ENCODE data around the gene SHISA9. TPM values are rescaled to one million over a fixed set of nuclear protein-coding genes. Genes with fewer than 3 reads are reported as not detected.

The SHISA9 gene
- total and polyA plus RNA-seq, 4 donors: under 0.01 to 0.08 (median 0.07) TPM; not detected in 1

- no peak for DNase-seq (ENCODE audit: low spot score)
- no peak overlapping the region for H3K27ac ChIP-seq (ENCODE audit: low read depth in 1 of 2, low read length in 2 of 2)
- WGBS: 89% methylated on average over 5 of the region's 5 CpGs
- no peak overlapping the region for H3K4me3 ChIP-seq (ENCODE audit: low read depth in 1 of 3, low read length in 3 of 3)
- no peak overlapping the region for H3K9ac ChIP-seq (ENCODE audit: low read depth in 1 of 2, low read length in 2 of 2)
- peaks cover 0 to 4% (median 2%) of the 10 kb centered on the region in 4 donors for H3K9me3 ChIP-seq (ENCODE audit: control insufficient read depth in 4 of 4, low read length in 3 of 4)
- no peaks in the 10 kb centered on the region for H3K4me1 ChIP-seq (ENCODE audit: control insufficient read depth in 4 of 4, insufficient read depth in 4 of 4, low read length in 3 of 4)
- H3K36me3 ChIP-seq (ENCODE audit: control insufficient read depth in 4 of 4, insufficient read depth in 3 of 4, low read depth in 1 of 4, low read length in 3 of 4): no peaks in the 10 kb centered on the region
- no peaks in the 10 kb centered on the region for H3K27me3 ChIP-seq (ENCODE audit: control insufficient read depth in 4 of 4, insufficient read depth in 4 of 4, low read length in 3 of 4)
- TF ChIP-seq RAD21 (IDR thresholded peaks at IDR 0.05) (no peak), MAX (IDR thresholded peaks at IDR 0.05) (no peak), EGR1 (IDR thresholded peaks at IDR 0.05; ENCODE audit: low read depth in 2 of 2) (no peak), FOXA1 (IDR thresholded peaks at IDR 0.05) (no peak)
Observed at GRCh38 chr16:13102401-13102800, 201.0 kb downstream of the SHISA9 start.

- DNase-seq (ENCODE audit: low spot score): no peak
- Histone ChIP-seq H3K27me3 (ENCODE audit: control insufficient read depth in 4 of 4, insufficient read depth in 4 of 4, low read length in 3 of 4) (no peaks in the 10 kb centered on the region), H3K36me3 (ENCODE audit: control insufficient read depth in 4 of 4, insufficient read depth in 3 of 4, low read depth in 1 of 4, low read length in 3 of 4) (no peaks in the 10 kb centered on the region), H3K9ac (ENCODE audit: low read depth in 1 of 2, low read length in 2 of 2) (no peak overlapping the region), H3K9me3 (ENCODE audit: control insufficient read depth in 4 of 4, low read length in 3 of 4) (peaks cover 0 to 4% (median 2%) of the 10 kb centered on the region in 4 donors), H3K4me1 (ENCODE audit: control insufficient read depth in 4 of 4, insufficient read depth in 4 of 4, low read length in 3 of 4) (no peaks in the 10 kb centered on the region), H3K4me3 (ENCODE audit: low read depth in 1 of 3, low read length in 3 of 3) (no peak overlapping the region), H3K27ac (ENCODE audit: low read depth in 1 of 2, low read length in 2 of 2) (no peak overlapping the region)
- 93% methylated on average over 6 of the region's 6 CpGs for WGBS
- TF ChIP-seq SP1 (IDR thresholded peaks at IDR 0.05) (no peak), FOXA1 (IDR thresholded peaks at IDR 0.05) (no peak), HNF4A (conservative IDR thresholded peaks at IDR 0.05) (no peak), RXRA (IDR thresholded peaks at IDR 0.05) (no peak), YY1 (IDR thresholded peaks at IDR 0.05) (no peak), CTCF (IDR thresholded peaks at IDR 0.05; ENCODE audit: low read depth, low read length, missing input control) (no peak), REST (IDR thresholded peaks at IDR 0.05) (no peak), TAF1 (conservative IDR thresholded peaks at IDR 0.05) (no peak), FOXA2 (IDR thresholded peaks at IDR 0.05) (no peak)
Observed at GRCh38 chr16:13103831-13104530, 202.6 kb downstream of the SHISA9 start.

GRCh38 chr16:13104772-13105171, 203.4 kb downstream of the SHISA9 start:
- H3K27me3 ChIP-seq (ENCODE audit: control insufficient read depth in 4 of 4, insufficient read depth in 4 of 4, low read length in 3 of 4): no peaks in the 10 kb centered on the region
- H3K9me3 ChIP-seq (ENCODE audit: control insufficient read depth in 4 of 4, low read length in 3 of 4): peaks cover 0 to 4% (median 2%) of the 10 kb centered on the region in 4 donors
- no peak overlapping the region for H3K27ac ChIP-seq (ENCODE audit: low read depth in 1 of 2, low read length in 2 of 2)
- no peaks in the 10 kb centered on the region for H3K4me1 ChIP-seq (ENCODE audit: control insufficient read depth in 4 of 4, insufficient read depth in 4 of 4, low read length in 3 of 4)
- no peak for DNase-seq (ENCODE audit: low spot score)
- no peak overlapping the region for H3K9ac ChIP-seq (ENCODE audit: low read depth in 1 of 2, low read length in 2 of 2)
- no peak overlapping the region for H3K4me3 ChIP-seq (ENCODE audit: low read depth in 1 of 3, low read length in 3 of 3)
- WGBS: 72% methylated on average over 5 of the region's 5 CpGs
- H3K36me3 ChIP-seq (ENCODE audit: control insufficient read depth in 4 of 4, insufficient read depth in 3 of 4, low read depth in 1 of 4, low read length in 3 of 4): no peaks in the 10 kb centered on the region
- TF ChIP-seq FOXA2 (IDR thresholded peaks at IDR 0.05): no peak
- TF ChIP-seq MAX (IDR thresholded peaks at IDR 0.05): no peak
- TF ChIP-seq HNF4A (conservative IDR thresholded peaks at IDR 0.05): no peak
- no peak for TF ChIP-seq GABPA (IDR thresholded peaks at IDR 0.05 in 1 of 2, conservative IDR thresholded peaks at IDR 0.05 in 1 of 2)
- no peak for TF ChIP-seq RAD21 (IDR thresholded peaks at IDR 0.05)
- no peak for TF ChIP-seq JUND (IDR thresholded peaks at IDR 0.05)
- TF ChIP-seq REST (IDR thresholded peaks at IDR 0.05): no peak
- no peak for TF ChIP-seq YY1 (IDR thresholded peaks at IDR 0.05)
- no peak for TF ChIP-seq TAF1 (conservative IDR thresholded peaks at IDR 0.05)
- TF ChIP-seq ATF3 (IDR thresholded peaks at IDR 0.05): no peak
- no peak for TF ChIP-seq RXRA (IDR thresholded peaks at IDR 0.05)
- TF ChIP-seq FOXA1 (IDR thresholded peaks at IDR 0.05): no peak
